GM18505 (cell line): Measurements from ENCODE around the gene CASKIN1.
"Not testable (repeated sequence)": the region's sequence is repeated elsewhere in the genome, so short reads cannot be mapped to it uniquely, and the experiment has no call there.

Source experiments
- ATAC-seq: cut with Tn5 transposase; IDR thresholded peaks from one replicate; pipeline ENCODE4 v1.9.1; 2021; ENCODE audit not compliant: unreplicated experiment
- POLR2A ChIP-seq: IDR thresholded peaks from 4 replicates; pipeline ENCODE4 v1.6.1; 2011; ENCODE audit warnings: borderline replicate concordance; ENCODE audit not compliant: insufficient read depth, insufficient read length; ENCODE audit errors: extremely low read depth

CASKIN1 gene

DNA sequence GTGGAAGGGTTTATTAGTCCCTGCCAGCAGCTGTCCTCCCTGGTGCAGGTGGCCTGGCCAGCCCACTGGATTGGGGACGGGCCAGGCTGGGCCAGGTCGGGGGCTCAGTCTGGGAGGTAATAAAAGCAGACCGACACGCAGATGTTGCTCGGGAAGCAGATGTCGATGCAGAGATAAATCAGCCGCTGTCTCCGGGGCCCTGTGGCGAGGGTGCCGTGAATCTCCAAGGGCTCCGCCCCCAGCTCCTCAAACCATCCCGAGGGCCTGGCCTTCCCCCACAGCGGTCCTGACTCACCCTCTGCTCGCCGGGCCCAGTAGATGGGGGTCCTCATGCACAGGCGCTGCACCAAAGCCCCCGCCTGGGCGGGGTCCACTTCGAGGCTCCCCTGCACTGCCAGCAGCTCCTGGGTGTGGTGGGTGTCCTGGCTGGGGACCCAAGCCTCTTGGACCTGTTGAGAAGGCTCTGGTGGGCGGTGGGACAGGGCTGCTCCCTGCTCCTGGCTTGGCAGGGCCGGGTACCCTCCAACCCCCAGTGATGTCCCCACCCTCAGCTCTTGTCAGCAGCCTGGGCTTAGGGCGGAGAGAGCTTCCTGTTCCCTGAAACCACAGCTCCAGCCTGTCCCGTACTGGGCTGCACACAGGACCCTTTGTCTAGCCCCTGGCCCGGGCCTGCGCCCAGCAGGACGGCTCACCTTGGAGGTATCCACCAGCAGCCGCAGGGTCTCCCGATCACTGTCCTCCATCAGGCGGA lies 13.0 kb upstream of the CASKIN1 start:
- ATAC-seq, result no peak
- no peak for TF ChIP-seq POLR2A

DNA sequence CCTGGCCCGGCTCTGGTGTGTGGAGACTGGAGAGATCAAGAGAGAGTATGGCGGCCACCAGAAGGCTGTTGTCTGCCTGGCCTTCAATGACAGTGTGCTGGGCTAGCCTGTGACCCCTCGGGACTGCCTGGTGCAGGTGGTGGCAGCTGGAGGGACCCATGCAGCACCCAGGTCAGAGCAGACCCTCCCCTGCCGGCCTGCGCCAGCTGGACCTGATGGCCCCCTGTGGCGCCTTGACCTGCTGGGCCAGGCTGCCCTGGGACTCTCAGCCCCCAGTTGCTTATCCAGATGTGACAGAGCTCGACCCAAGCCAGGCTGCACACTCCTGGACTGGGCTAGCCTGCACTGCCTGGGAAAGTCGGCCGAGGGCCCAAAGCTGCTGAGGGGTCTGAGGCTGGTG lies 12.4 kb upstream of the CASKIN1 start:
- ATAC-seq, result no peak
- no peak for TF ChIP-seq POLR2A

GRCh38 chr16:2208308-2208707 lies 11.9 kb upstream of the CASKIN1 start:
- TF ChIP-seq POLR2A, result no peak
- ATAC-seq, result no peak

DNA sequence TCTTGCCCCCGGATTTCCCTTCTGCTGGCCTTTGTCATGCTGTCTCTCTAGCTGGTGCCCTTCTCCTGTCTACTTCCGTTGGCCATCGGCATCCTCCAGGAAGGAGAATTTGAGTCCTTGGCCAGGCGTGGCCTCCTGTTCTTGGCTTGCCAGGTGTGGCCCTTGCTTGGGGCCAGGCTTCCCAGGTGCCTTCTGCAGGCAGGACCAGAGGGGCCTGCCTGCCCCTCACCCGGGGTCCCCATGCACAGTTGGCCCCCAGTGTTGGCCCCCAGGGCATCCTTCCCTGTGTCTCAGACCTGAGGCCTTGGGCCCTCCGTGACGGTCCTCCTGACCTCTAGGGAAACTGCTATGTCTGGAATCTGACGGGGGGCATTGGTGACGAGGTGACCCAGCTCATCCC lies 11.5 kb upstream of the CASKIN1 start:
- no peak for ATAC-seq
- no peak for TF ChIP-seq POLR2A

DNA sequence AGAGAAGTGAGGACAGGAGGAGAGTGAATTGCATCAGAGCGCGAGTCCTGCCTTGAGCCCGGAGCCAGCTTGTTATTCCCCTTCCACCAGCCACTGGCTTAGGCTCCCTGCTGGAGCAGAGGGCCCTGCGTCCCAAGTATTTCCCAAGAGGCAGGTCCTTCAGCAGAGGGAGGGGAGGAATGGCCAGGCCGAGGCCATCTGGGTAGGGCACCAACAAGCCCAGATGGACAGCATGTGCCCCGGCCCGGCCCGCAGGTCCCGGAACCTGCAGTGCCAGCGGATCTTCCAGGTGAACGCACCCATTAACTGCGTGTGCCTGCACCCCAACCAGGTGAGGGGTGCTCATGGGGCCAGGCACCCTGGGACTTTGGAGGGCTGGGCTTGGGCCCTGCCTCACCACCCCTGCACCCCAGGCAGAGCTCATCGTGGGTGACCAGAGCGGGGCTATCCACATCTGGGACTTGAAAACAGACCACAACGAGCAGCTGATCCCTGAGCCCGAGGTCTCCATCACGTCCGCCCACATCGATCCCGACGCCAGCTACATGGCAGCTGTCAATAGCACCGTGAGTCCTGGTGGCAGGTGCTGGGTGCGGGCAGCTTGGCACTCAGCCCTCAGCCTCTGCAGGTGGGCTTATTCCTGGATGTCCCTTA lies 10.5 kb upstream of the CASKIN1 start:
- TF ChIP-seq POLR2A, result no peak
- ATAC-seq, result no peak

GRCh38 chr16:2206420-2206779 lies 10.0 kb upstream of the CASKIN1 start:
- ATAC-seq, result no peak
- no peak for TF ChIP-seq POLR2A

- ATAC-seq, result peak; percentile 9
- TF ChIP-seq POLR2A, result no peak
Measured at GRCh38 chr16:2205967-2206313, 9.5 kb upstream of the CASKIN1 start.

- peak; percentile 93 for TF ChIP-seq POLR2A
- peak; percentile 75 for ATAC-seq
Measured at GRCh38 chr16:2205104-2205966, 8.9 kb upstream of the CASKIN1 start, which contains the start of gene MLST8. MLST8 (plus strand) TSS chr16:2205454; CDS start chr16:2206086, 632 bp downstream.

DNA sequence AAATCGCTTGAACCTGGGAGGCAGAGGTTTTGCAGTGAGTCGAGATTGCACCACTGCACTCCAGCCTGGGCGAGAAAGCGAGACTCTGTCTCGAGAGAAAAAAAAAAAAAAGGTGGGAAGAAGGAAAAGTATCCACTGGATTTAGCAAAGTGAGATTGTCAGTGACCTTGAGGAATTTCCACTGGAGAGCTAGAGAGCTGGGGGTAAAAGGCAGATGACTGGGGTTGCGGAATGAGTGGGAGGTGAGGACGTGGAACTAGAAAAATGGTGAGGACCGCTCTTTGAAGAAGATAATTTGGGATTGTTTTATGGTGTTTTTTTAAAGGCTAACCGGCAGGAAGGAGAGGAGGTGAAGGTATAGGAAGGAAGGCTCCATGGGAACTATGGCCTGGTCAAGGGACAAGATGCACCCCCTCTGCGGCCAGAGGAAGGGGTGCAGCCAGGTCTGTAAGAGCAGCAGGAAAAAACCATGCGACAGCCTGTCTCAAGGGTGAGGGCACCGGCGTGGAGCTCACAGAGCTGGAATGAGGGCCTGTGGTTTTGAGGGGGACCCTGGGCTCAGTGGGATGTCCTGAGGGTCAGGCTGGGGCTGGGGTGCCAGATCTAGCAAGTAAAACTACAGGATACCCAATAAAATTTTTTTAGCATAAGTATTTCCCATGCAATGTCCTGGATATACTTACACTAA lies 8.2 kb upstream of the CASKIN1 start:
- no peak for ATAC-seq
- no peak for TF ChIP-seq POLR2A

GRCh38 chr16:2203119-2203688 lies 6.8 kb upstream of the CASKIN1 start:
- not testable (repeated sequence) for ATAC-seq

DNA sequence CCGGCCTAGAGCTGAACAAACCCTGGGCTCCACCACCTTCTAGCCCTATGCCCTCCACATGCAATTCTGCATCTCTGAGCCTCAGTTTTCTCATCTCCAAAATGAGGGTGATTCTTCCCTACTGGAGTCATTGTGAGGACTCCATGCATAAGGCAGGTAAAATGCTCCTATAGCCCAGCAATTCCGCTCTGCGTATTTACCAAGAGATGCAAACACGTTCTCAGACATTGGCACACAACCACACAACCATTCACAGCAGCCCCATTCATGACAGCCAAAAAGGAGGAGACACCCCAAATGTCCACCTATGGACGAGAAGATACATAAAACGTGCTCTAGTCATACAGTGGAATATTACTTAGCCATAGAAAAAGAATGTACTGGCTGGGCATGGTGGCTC lies 3.9 kb upstream of the CASKIN1 start:
- no peak for TF ChIP-seq POLR2A
- no peak for ATAC-seq

- TF ChIP-seq POLR2A, result no peak
- ATAC-seq, result no peak
Measured at GRCh38 chr16:2199621-2200139, 3.3 kb upstream of the CASKIN1 start.

DNA sequence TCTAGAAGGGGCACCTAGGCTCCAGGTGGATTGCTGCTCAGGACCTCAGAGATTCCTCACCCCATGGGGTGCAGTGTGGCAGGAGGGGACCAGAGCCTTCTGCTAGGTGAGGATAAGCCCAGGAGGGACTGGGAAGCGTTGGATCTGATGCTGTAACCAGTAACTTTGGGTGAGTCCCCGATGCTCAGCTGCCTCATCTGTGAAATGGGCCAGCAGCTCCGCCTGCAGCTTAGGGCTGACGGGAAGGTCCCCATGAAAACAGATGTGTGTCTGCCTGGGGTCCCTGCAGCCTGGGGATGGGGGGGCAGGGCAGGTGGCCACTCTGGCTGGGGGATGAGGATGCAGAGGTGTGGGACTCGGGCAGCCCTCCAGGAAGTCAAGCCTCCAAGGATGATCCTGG lies 2.7 kb upstream of the CASKIN1 start:
- ATAC-seq, result no peak
- TF ChIP-seq POLR2A, result no peak
